AG20443 (cell line): Measurements from ENCODE around the gene SLC7A5.
"Not testable (repeated sequence)": the region's sequence is repeated elsewhere in the genome, so short reads cannot be mapped to it uniquely, and the experiment has no call there.

Experiments
- DNase-seq: peaks from one replicate; pipeline ENCODE4 v3.0.0; 2012; ENCODE audit warnings: low spot score, mixed read lengths

The SLC7A5 gene

GRCh38 chr16:87834005-87834667, 35.2 kb downstream of the SLC7A5 start:
- DNase-seq: no peak

DNA sequence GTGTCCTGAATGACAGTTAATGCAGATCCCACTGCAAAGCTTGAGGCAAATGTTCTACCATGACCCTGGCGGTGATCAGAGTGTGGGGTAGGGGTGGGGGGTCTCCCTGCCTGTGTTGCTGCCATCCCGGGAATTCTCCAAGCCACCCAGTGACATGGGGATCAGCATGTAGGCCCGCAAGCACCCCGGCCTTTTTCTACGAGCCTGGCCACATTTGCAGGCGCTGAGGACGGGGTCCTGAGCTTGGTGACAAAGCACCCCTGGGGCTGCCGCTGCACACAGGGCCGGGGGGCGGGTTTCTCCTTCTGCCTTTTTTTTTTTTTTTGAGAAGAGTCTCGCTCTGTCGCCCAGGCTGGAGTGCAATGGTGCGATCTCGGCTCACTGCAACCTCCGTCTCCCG, 35.8 kb downstream of the SLC7A5 start:
- no peak for DNase-seq

- DNase-seq: no peak
Measured at GRCh38 chr16:87832741-87833502, 36.4 kb downstream of the SLC7A5 start.

DNA sequence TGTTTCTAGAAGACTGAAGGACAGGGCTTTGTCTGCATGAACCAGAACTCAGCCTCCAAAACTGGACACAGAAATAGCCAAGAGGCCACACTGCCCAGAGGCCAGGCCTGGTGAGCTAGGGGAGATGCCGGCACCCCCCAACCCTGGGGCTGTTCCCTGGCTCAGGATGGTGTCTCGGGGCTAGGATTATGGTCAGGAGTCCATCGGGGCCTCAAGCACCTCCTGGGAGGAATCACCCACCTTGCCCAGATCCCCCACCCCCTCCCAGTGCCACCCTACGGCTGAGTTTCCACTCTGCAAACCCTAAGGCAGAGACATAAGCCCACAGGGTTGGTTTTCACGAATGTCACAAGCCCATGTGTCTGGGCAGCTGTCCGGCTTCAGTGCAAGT, 37.2 kb downstream of the SLC7A5 start:
- DNase-seq: no peak

DNA sequence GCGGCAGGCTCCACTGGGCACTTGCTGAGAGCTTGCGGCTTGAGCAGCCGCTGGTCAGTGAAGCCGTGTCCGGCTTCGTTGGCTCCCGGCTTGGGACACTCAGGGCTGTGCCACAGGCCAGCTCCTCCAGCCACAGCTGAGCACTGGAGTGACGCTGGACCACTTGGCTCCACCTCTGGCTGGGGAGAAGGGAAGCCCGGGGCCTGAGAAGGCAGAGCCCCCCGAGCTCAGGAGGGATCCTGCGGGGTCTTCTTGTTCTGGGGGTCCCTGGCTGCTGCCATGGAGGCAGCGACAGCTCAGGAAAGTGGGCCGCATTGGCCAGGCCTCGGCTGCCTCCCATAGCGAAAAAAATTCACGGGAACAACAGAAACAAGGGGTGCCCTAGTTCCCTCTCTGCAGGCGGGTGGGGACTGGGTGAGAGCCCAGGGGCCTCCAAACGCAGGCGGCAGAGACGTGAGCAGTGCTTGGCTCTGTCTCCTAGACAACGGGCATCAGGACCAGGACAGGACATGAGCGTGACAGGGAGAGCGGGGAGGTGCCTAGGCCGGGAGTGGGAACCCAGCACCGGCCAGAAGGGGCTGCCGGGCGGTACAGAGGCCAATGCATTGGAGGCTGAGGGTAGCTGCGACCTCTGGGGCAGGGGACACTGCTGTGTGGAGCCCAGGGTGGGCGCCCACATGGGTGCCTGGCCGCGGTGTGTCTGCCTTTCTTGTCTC, 37.7 kb downstream of the SLC7A5 start:
- DNase-seq: no peak

DNA sequence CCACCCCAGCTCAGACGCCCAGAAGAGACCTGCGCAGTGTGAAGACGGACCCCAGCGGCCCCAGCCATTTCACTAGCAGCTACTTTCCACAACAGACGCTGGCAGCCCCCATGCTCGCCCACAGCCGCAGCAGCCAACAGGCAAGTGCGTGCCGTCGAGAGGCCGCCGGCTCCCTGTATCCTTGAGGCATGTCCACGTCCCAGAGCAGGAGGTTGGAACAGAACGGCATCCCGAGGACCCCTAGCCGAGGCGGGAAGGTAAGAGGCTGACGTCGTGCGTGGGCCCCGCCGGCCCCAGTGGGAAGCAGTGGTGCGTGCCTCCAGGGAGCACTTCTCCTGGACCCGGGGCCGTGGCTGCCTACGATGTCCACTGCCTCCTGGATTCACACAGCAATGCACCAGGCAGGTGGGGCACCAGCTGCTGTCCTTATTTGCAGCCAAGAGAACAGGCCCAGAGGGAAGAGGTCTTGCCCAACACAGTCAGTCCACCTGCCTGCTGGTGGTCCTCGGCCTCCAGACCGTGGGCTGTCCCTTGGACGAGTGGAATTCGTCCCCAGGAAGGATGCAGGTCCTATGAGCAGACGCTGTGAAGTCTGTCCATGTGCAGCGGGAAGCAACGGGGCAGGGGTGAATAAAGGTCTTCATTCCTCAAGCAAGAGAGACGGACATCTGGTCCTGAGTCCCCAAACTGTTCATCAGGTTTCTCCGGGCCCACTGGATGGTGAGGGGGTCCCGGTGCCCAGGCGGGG, 38.5 kb downstream of the SLC7A5 start:
- DNase-seq: no peak

- DNase-seq: no peak
Measured at GRCh38 chr16:87829988-87830672, 39.2 kb downstream of the SLC7A5 start.

DNA sequence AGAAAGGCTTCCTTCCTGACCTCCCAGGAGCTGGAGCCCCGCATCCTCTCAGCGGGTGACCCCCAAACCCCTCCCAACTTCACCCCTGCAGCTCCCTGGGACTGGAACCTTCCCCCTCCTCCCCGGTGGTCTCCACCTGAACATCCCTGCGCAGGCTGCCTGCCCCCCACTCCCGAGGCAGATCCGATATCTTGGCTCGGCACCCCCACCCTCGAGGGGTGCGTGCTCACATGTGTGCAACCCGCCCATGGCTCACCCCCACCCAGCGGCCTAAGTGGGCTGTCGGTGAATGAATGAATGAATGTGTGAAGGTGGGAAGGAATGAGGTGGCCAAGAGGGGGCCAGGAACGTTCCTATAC, 39.7 kb downstream of the SLC7A5 start:
- DNase-seq: no peak

GRCh38 chr16:87828907-87829621, 40.2 kb downstream of the SLC7A5 start:
- no peak for DNase-seq

- no peak for DNase-seq
Measured at GRCh38 chr16:87828071-87828906, 41.0 kb downstream of the SLC7A5 start.

DNA sequence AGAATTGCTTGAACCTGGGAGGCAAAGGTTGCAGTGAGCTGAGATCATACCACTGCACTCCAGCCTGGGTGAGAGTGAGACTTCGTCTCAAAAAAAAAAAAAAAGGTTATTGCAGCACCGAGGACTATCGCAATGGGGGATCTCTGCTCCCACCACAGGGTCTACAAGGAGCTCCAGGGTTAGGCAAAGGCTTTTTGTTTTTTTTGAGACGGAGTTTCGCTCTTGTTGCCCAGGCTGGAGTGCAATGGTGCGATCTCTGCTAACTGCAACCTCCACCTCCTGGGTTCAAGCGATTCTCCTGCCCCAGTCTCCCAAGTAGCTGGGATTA, 41.8 kb downstream of the SLC7A5 start:
- DNase-seq: not testable (repeated sequence)

- DNase-seq: no peak
Measured at GRCh38 chr16:87826798-87827587, 42.3 kb downstream of the SLC7A5 start.

DNA sequence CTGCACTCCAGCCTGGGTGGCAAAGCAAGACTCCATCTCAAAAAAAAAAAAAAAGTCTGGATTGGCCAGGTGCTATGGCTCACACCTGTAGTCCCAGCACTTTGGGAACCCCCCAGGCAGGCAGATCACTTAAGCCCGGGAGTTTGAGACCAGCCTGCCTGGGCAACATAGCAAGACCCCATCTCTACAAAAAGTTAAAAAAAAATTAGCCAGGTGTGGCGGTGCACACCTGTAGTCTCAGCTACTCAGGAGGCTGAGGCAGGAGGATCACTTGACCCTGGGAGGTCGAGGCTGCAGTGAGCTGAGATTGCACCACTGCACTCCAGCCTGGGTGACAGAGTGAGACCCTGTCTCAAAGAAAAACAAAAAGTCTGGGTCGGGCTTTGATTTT, 42.9 kb downstream of the SLC7A5 start:
- DNase-seq: not testable (repeated sequence)

GRCh38 chr16:87825842-87826120, 43.5 kb downstream of the SLC7A5 start:
- DNase-seq: not testable (repeated sequence)

DNA sequence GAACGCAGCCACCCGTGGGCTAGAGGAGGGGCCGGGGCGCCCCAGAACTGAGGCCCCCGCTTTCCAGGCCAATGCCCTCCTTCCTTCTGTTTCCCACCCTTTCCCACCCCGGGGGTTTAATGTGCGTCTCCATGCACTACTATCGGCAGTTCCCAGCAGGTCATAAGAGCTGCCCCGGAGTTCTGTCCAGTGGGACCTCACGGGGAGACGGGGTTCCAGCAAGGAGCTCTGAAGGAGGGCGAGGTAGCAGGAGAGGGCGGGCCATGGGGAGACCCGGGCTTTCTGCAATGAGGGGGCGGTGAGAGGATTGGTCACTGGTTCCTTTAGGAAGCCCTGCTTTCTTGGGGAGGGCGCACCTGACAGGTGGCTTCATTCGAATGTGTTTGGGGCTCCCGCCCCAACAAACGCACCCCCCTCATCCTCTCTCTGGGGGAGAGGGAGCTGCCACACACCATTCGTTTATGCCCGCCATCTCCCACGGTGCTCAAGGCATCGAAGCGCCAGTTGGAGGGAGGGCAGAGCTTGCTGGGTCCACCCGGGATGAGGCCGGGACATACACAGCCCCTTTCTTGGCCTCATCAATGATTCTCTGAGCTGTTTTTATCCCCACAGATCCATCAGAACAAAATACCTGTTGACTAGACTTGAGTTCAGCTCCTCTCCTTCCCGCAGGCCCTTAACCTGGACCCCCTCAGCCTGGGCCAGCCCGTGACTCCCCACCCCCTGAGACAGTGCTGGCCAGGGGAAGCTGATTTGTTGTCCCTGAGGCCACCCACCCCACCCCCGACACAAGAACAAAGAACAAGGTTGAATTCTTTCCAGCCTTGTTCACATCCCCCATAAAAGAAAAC, 44.1 kb downstream of the SLC7A5 start:
- DNase-seq: no peak

DNA sequence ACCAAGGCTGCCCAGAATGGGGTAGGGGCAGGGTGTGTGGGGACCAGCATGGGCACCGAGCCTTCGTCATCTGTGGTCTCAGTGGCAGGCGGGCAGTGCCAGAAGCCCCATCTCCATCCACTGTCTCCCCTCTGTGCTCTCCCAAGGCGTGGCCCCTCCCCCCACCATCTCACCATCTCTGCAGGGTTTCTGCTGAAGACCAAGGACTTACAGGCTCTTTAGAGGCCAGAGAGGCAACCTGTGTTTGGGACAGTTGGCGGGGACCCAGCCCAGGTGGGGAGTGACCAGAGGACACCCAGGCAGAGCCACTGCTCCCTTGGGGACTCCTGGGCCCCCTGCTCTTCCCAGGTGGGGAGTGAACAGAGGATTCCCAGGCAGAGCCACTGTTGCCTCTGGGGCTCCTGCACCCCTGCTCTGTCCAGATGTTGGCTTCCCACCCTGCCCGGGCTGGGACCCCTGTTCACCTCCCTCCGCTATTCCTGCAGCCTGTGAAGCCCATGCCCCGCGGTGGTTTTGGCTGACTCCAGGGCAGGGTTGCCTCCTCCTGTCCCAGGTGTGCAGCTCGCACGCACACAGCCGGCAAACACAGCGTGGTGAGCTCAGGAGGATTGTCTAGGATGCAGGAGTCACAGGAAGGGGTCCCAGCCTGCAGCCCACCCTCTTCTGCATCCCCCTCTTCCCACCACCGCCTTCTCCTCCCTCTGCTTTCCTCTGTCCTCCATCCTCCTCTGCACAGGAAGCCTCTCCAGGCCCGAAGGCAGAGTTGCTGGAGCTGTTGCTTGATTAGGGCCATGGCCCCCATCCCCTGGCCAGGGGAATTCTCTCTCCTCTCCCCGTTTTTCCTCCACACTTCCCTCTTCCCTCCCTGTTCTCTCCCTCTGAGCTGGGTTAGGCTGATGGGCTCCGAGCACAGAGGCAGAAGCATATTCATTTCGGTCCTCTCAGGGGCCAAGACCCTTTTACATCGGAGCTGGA, 45.0 kb downstream of the SLC7A5 start:
- DNase-seq: no peak

- DNase-seq: no peak
Measured at GRCh38 chr16:87823181-87823929, 46.0 kb downstream of the SLC7A5 start.
